ENCODE data around the gene AOC2. TPM values are rescaled to one million over a fixed set of nuclear protein-coding genes. Genes with fewer than 3 reads are reported as not detected.

Gene AOC2
- total RNA-seq, 1 experiment from 2014 or later = 11.0 TPM

GRCh38 chr17:42832934-42833766 lies 11.2 kb upstream of the AOC2 start, which contains the start of gene PSME3 (continued):
- TF ChIP-seq SMAD3 (CRISPR knock-in tag; IDR thresholded peaks at IDR 0.05; ENCODE audit: borderline replicate concordance) = peak; percentile 66; the same call in 1 of the 2 replicates
- TF ChIP-seq ZSCAN18 (CRISPR knock-in tag; IDR thresholded peaks at IDR 0.05) = no peak
- TF ChIP-seq, protein P1, sequence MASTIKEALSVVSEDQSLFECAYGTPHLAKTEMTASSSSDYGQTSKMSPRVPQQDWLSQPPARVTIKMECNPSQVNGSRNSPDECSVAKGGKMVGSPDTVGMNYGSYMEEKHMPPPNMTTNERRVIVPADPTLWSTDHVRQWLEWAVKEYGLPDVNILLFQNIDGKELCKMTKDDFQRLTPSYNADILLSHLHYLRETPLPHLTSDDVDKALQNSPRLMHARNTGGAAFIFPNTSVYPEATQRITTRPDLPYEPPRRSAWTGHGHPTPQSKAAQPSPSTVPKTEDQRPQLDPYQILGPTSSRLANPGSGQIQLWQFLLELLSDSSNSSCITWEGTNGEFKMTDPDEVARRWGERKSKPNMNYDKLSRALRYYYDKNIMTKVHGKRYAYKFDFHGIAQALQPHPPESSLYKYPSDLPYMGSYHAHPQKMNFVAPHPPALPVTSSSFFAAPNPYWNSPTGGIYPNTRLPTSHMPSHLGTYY (CRISPR knock-in tag; IDR thresholded peaks at IDR 0.05) = no peak
- no peak for TF ChIP-seq MLX (CRISPR knock-in tag; IDR thresholded peaks at IDR 0.05)
- TF ChIP-seq IRF1 (CRISPR knock-in tag; IDR thresholded peaks at IDR 0.05) = 0 out of 2 replicates have a peak, but pooled peaks have one; percentile 60
- no peak for TF ChIP-seq NFATC4 (CRISPR knock-in tag; IDR thresholded peaks at IDR 0.05)
- no peak for TF ChIP-seq TEAD4 (CRISPR knock-in tag; IDR thresholded peaks at IDR 0.05)
- peak; percentile 58; the same call in 1 of the 2 replicates for TF ChIP-seq E2F5 (CRISPR knock-in tag; IDR thresholded peaks at IDR 0.05)
- TF ChIP-seq, protein P2, sequence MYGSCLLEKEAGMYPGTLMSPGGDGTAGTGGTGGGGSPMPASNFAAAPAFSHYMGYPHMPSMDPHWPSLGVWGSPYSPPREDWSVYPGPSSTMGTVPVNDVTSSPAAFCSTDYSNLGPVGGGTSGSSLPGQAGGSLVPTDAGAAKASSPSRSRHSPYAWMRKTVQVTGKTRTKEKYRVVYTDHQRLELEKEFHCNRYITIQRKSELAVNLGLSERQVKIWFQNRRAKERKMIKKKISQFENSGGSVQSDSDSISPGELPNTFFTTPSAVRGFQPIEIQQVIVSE (CRISPR knock-in tag; IDR thresholded peaks at IDR 0.05; ENCODE audit: borderline replicate concordance) = no peak
- TF ChIP-seq ZNF317 (CRISPR knock-in tag; IDR thresholded peaks at IDR 0.05; ENCODE audit: borderline replicate concordance, low read depth) = no peak
- peak; percentile 88; the same call in 1 of the 2 replicates for TF ChIP-seq CREB1 (CRISPR knock-in tag; IDR thresholded peaks at IDR 0.05)
- peak; percentile 80; the same call in 1 of the 2 replicates for TF ChIP-seq ATF1 (CRISPR knock-in tag; IDR thresholded peaks at IDR 0.05)
- no peak for TF ChIP-seq ZNF425 (CRISPR knock-in tag; conservative IDR thresholded peaks at IDR 0.05)
- TF ChIP-seq ETV6 (CRISPR knock-in tag; IDR thresholded peaks at IDR 0.05) = peak; percentile 38; the same call in 1 of the 2 replicates
- TF ChIP-seq, protein P3, sequence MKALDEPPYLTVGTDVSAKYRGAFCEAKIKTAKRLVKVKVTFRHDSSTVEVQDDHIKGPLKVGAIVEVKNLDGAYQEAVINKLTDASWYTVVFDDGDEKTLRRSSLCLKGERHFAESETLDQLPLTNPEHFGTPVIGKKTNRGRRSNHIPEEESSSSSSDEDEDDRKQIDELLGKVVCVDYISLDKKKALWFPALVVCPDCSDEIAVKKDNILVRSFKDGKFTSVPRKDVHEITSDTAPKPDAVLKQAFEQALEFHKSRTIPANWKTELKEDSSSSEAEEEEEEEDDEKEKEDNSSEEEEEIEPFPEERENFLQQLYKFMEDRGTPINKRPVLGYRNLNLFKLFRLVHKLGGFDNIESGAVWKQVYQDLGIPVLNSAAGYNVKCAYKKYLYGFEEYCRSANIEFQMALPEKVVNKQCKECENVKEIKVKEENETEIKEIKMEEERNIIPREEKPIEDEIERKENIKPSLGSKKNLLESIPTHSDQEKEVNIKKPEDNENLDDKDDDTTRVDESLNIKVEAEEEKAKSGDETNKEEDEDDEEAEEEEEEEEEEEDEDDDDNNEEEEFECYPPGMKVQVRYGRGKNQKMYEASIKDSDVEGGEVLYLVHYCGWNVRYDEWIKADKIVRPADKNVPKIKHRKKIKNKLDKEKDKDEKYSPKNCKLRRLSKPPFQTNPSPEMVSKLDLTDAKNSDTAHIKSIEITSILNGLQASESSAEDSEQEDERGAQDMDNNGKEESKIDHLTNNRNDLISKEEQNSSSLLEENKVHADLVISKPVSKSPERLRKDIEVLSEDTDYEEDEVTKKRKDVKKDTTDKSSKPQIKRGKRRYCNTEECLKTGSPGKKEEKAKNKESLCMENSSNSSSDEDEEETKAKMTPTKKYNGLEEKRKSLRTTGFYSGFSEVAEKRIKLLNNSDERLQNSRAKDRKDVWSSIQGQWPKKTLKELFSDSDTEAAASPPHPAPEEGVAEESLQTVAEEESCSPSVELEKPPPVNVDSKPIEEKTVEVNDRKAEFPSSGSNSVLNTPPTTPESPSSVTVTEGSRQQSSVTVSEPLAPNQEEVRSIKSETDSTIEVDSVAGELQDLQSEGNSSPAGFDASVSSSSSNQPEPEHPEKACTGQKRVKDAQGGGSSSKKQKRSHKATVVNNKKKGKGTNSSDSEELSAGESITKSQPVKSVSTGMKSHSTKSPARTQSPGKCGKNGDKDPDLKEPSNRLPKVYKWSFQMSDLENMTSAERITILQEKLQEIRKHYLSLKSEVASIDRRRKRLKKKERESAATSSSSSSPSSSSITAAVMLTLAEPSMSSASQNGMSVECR (CRISPR knock-in tag; IDR thresholded peaks at IDR 0.05; ENCODE audit: borderline replicate concordance) = peak; percentile 92; the same call in 1 of the 2 replicates
- peak; percentile 59; the same call in 1 of the 2 replicates for TF ChIP-seq NFE2L1 (CRISPR knock-in tag; IDR thresholded peaks at IDR 0.05)
- TF ChIP-seq ZNF423 (CRISPR knock-in tag; IDR thresholded peaks at IDR 0.05) = no peak
- TF ChIP-seq ZNF671 (CRISPR knock-in tag; IDR thresholded peaks at IDR 0.05) = no peak
- TF ChIP-seq, protein P4, sequence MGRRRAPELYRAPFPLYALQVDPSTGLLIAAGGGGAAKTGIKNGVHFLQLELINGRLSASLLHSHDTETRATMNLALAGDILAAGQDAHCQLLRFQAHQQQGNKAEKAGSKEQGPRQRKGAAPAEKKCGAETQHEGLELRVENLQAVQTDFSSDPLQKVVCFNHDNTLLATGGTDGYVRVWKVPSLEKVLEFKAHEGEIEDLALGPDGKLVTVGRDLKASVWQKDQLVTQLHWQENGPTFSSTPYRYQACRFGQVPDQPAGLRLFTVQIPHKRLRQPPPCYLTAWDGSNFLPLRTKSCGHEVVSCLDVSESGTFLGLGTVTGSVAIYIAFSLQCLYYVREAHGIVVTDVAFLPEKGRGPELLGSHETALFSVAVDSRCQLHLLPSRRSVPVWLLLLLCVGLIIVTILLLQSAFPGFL (CRISPR knock-in tag; IDR thresholded peaks at IDR 0.05; ENCODE audit: borderline replicate concordance) = 0 out of 2 replicates have a peak, but pooled peaks have one; percentile 38
- peak; percentile 92 for TF ChIP-seq GABPB1 (CRISPR knock-in tag; IDR thresholded peaks at IDR 0.05)
- no peak for TF ChIP-seq ATF6 (CRISPR knock-in tag; IDR thresholded peaks at IDR 0.05)
